ENCODE data around the gene PUSL1.

The PUSL1 gene

DNA sequence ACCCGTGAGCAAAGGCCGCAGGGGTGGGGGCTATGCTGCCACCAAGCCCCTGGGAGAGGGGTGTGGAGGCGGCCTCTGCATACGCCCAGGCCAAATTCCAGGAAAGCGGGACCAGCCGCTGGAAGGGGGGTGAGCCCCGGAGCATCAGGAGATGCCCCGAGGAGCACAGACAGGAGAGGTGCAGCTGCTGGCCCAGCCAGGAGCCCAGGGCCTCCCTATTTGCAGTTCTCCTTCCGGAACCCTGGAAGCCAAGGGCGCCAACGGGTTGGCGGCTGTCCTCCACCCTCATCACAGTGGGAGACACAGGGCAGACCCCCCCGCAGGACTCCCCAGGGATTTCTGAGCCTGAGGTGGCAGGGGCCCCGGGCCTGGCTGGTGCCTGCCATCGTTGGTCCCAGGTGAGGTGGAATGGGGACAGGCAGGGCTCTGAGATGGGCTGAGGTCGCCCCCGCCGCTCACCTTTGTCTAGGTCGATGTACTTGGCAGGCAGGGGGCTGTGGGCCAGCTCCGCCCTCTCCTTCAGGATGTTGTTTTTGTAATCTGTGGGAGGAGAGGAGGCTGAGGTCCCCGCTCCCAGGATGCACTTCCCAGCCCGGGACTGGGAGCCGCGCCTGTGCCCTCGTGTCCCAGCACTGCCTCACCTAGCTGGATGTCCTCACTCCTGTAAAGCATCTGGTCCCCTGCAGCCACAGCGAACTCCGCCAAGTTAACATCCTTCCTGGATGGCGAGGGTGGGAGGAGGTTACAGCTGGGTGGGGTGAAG is 45.2 kb downstream of the PUSL1 start:
- H3K9ac ChIP-seq (ENCODE audit: low read depth, low read length), result no peak overlapping the region
- no peaks in the 10 kb centered on the region for H3K9me3 ChIP-seq (ENCODE audit: control insufficient read depth, insufficient read depth, low read length)
- H3K4me1 ChIP-seq (ENCODE audit: control insufficient read depth, insufficient read depth, low read length), result peaks cover 27% of the 10 kb centered on the region
- peak overlapping the region; percentile 49; the same call in 1 of the 2 replicates for H3K4me3 ChIP-seq (ENCODE audit: low read depth, low read length)
- no peaks in the 10 kb centered on the region for H3K36me3 ChIP-seq (ENCODE audit: control insufficient read depth, insufficient read depth, low read length)
- peaks cover 20% of the 10 kb centered on the region for H3K27me3 ChIP-seq (ENCODE audit: control insufficient read depth, insufficient read depth, low read length)
- peak overlapping the region; percentile 13 for H3K27ac ChIP-seq (ENCODE audit: low read depth, low read length)

DNA sequence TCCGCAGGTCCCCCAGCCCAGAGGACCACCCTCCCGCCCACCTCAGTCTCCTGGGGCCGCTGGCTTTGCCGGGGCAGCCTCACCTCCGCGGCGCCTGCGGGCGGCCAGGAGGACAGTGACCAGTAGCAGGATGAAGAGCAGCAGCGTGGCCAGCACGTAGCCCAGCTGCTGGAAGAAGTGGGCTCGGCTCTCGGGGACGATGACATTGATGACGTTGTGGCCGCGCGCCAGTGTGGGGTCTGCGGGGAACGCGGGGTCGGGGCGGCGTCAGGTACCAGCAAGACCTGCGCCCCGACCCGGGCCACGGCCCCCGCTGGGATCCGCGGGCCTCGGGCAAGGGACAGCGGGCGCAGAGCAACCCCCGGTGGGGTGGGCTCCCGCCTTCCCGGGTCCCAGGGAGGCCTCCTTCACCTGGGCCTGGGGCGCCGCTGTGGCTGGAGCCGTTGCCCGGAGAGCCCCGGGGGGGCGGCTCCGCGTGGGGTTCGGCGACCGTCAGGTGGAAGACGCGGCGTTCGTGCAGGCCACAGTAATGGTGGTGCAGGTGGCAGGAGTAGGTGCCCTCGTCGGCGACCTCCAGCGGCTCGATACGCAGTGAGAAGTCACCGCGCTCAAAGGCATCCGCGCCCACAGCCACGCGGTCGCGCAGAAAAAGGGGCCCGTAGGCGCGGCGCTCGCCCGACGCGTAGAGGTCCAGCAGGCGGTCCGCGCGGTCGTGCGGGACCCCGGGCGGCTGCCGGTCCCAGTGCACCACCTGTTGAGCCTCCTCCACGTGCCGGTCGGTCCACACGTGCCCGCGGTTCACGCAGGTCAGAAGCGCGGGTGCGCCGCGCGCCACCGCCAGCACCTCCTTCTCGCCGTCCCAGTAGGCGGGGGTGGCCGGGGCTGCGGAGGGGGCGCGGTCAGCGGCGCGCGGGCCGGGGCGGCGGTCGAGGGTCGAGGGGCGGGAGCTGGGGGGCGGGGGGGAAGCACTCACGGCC is 46.2 kb downstream of the PUSL1 start:
- Histone ChIP-seq H3K4me3 (ENCODE audit: low read depth, low read length) (peak overlapping the region; percentile 49), H3K36me3 (ENCODE audit: control insufficient read depth, insufficient read depth, low read length) (no peaks in the 10 kb centered on the region), H3K27me3 (ENCODE audit: control insufficient read depth, insufficient read depth, low read length) (peaks cover 20% of the 10 kb centered on the region), H3K9me3 (ENCODE audit: control insufficient read depth, insufficient read depth, low read length) (no peaks in the 10 kb centered on the region), H3K27ac (ENCODE audit: low read depth, low read length) (peak overlapping the region; percentile 13), H3K9ac (ENCODE audit: low read depth, low read length) (no peak overlapping the region), H3K4me1 (ENCODE audit: control insufficient read depth, insufficient read depth, low read length) (peaks cover 36% of the 10 kb centered on the region)

DNA sequence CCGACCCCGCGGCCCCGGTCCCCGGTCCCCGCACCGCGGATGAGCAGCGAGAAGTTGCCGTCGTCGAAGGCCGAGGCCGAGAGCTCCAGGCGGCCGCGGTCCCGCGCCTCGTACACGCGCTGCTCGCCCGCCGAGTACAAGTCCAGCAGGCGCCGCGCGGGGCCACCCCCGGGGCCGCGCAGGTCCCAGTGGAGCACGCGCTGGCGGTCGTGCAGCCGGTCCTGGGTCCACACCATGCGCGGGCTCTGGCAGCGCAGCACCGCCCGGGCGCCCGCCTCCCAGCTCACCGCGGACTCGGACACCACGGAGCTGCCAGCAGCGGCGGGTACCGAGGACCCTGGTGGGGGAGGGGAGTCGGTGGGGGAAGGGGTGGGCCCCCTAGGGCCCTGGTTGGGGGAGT is 47.0 kb downstream of the PUSL1 start:
- Histone ChIP-seq H3K9ac (ENCODE audit: low read depth, low read length) (no peak overlapping the region), H3K4me3 (ENCODE audit: low read depth, low read length) (peak overlapping the region; percentile 43; the same call in 1 of the 2 replicates), H3K9me3 (ENCODE audit: control insufficient read depth, insufficient read depth, low read length) (no peaks in the 10 kb centered on the region), H3K36me3 (ENCODE audit: control insufficient read depth, insufficient read depth, low read length) (no peaks in the 10 kb centered on the region), H3K27ac (ENCODE audit: low read depth, low read length) (no peak overlapping the region), H3K4me1 (ENCODE audit: control insufficient read depth, insufficient read depth, low read length) (peaks cover 36% of the 10 kb centered on the region), H3K27me3 (ENCODE audit: control insufficient read depth, insufficient read depth, low read length) (peaks cover 20% of the 10 kb centered on the region)

DNA sequence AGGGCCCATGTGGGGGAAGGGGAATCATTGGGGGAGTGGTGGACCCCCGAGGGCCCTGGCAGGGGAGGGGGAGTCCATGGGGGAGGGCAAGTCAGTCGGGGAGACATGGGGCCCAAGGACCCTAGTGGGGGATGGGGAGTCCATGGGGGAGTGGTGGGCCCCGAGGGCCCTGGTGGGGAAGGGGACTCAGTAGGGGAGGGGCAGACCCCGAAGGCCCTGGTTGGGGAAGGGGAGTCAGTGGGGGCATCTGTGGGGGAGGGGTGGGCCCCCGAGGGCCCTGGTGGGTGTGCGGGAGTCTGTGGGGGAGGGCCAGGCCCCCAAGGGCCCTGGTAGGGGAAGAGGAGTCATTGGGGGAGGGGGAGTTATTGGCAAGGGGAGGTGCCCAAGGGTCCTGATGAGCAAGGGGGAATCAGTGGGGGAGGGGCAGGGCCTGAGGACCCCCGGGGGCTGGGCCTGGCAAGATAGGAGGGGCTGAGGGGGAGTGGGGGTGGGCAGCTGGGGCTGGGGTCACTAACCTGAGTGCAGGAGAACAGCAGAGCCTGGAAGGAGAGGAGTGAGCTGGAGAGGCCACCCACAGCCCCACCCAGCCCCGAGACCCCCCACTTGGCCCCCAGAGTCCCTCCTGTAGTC is 47.9 kb downstream of the PUSL1 start:
- Histone ChIP-seq H3K9me3 (ENCODE audit: control insufficient read depth, insufficient read depth, low read length) (no peaks in the 10 kb centered on the region), H3K36me3 (ENCODE audit: control insufficient read depth, insufficient read depth, low read length) (no peaks in the 10 kb centered on the region), H3K27me3 (ENCODE audit: control insufficient read depth, insufficient read depth, low read length) (peaks cover 20% of the 10 kb centered on the region), H3K4me3 (ENCODE audit: low read depth, low read length) (no peak overlapping the region), H3K27ac (ENCODE audit: low read depth, low read length) (no peak overlapping the region), H3K4me1 (ENCODE audit: control insufficient read depth, insufficient read depth, low read length) (peaks cover 38% of the 10 kb centered on the region), H3K9ac (ENCODE audit: low read depth, low read length) (no peak overlapping the region)

DNA sequence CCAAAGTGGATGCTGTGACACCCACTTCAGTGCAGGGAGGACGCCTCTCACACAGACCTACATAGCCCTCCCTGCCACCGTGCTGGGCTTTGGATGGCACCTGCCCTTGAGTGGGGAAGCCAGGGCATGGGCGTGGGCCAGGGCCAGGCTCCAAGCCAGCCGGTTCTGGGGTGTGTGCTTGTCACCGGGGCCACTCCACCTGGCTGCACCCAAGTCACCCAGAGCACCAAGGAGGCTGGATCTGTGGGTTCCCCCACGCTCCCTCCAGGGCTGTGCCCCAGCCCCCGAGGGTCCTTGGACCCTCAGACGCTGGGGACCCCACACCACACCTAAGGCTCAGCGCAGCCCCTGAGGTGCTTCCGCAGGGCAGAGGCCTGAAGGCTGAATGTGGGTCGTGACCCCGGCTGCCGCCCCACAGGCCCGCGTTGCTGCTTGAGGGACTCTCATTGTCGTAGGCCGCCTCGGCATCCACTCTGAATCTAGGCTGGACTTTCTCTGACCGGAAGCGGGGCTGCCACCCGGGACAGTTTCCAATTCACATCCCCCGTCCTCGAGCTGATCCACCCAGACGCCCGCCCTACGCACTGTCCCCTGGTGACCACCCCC is 48.5 kb downstream of the PUSL1 start:
- H3K9me3 ChIP-seq (ENCODE audit: control insufficient read depth, insufficient read depth, low read length), result no peaks in the 10 kb centered on the region
- H3K36me3 ChIP-seq (ENCODE audit: control insufficient read depth, insufficient read depth, low read length), result no peaks in the 10 kb centered on the region
- H3K9ac ChIP-seq (ENCODE audit: low read depth, low read length), result no peak overlapping the region
- H3K4me3 ChIP-seq (ENCODE audit: low read depth, low read length), result no peak overlapping the region
- peaks cover 20% of the 10 kb centered on the region for H3K27me3 ChIP-seq (ENCODE audit: control insufficient read depth, insufficient read depth, low read length)
- H3K4me1 ChIP-seq (ENCODE audit: control insufficient read depth, insufficient read depth, low read length), result peaks cover 34% of the 10 kb centered on the region
- no peak overlapping the region for H3K27ac ChIP-seq (ENCODE audit: low read depth, low read length)

DNA sequence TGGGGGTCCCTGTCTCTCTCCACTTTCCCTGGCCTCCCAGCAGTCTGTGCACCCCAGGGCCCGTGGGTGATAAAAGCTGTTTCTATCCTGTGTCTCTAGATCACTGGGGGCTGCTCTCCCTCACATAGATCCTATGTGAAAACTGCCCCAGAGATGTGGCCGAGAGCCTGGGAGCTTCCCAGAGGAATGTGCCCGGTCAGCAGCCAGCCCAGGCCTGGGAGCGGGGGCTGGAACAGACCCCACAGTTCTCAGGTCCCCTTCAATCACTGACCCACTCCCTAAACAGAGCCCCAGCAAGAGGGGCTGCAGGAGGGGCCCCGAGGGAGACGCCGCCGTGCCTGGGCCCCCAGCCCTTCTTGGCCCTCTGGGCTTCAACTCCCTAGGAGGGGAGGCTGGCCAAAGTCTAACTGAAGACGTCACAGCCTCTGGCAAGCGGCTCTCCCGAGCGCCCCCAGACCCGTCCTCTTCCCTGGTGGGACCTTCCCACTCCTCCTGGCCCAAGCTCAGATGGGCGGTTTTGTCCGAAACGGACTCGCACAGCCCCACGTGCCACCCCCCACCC is 49.6 kb downstream of the PUSL1 start:
- Histone ChIP-seq H3K4me3 (ENCODE audit: low read depth, low read length) (peak overlapping the region; percentile 5; the same call in 1 of the 2 replicates), H3K36me3 (ENCODE audit: control insufficient read depth, insufficient read depth, low read length) (no peaks in the 10 kb centered on the region), H3K9me3 (ENCODE audit: control insufficient read depth, insufficient read depth, low read length) (no peaks in the 10 kb centered on the region), H3K4me1 (ENCODE audit: control insufficient read depth, insufficient read depth, low read length) (peaks cover 26% of the 10 kb centered on the region), H3K27me3 (ENCODE audit: control insufficient read depth, insufficient read depth, low read length) (peaks cover 16% of the 10 kb centered on the region), H3K9ac (ENCODE audit: low read depth, low read length) (no peak overlapping the region), H3K27ac (ENCODE audit: low read depth, low read length) (peak overlapping the region; percentile 59)

DNA sequence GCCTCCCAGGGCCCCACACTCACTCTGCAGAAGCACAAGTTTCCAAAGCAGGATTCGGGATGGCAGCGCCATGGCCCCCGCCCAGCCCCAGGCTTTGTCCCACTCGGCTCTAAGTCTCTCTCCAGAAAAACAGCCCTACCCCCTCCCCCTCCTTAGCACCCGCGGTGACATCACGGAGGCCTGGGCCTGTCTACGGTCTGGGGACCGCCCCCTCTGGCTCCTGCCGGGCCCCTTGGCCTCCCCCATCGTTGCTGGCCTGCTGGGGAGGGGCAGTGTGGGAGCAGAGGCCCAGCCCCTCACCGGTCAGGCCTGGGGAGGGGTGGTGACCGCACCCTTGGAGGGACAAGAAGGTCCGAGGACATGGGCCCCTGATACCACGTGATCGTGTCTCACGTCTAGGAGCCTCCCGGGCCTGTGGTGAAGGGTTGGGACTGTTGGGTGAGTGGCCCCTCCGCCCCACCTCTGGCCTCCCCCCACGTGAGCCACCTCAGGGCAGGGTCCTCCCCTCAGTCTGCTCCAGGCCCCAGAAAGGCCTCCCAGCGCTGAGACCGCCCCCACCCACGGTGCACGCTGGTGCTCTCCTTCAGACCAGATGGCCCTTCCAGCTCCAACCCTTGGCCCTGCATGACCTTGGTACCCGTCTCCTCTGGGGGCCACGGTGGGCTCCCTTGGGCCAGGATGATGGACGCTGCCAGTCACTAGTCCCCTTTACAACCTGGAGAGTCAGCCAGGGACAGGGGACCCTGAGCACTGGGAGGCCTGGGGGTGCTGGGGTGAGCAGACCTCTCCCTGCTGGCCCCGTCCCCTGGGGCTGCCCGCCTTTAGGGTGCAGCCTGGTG is 50.3 kb downstream of the PUSL1 start, which contains the start of gene MXRA8:
MXRA8 (minus strand) TSS at position 123 of the 839 bp plus-strand sequence; CDS start at position 72, 51 bp downstream.
- peaks cover 19% of the 10 kb centered on the region for H3K4me1 ChIP-seq (ENCODE audit: control insufficient read depth, insufficient read depth, low read length)
- peaks cover 16% of the 10 kb centered on the region for H3K27me3 ChIP-seq (ENCODE audit: control insufficient read depth, insufficient read depth, low read length)
- no peak within 1 kb of the TSS for H3K9ac ChIP-seq (ENCODE audit: low read depth, low read length)
- no peaks in the 10 kb centered on the region for H3K9me3 ChIP-seq (ENCODE audit: control insufficient read depth, insufficient read depth, low read length)
- peak within 1 kb of the TSS; percentile 5; the same call in 1 of the 2 replicates for H3K4me3 ChIP-seq (ENCODE audit: low read depth, low read length)
- H3K36me3 ChIP-seq (ENCODE audit: control insufficient read depth, insufficient read depth, low read length), result no peaks in the 10 kb centered on the region
- H3K27ac ChIP-seq (ENCODE audit: low read depth, low read length), result peak within 1 kb of the TSS; percentile 59

DNA sequence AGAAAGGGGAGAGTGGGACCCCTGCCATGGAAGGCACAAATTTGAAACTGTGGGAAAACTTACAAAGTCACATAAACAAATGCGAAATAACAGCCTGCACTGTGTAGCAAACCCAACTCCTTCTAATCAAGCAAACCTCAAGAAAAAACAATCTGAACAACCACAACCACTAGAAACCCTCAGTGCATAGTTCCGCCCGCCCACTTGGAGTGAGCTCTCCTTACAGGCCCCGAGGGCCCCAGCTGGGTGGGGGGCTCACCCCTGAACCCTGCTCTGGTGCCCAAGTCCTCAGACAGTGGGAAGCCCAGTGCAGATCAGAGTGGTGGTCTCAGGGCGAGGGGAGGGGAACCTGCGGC is 50.9 kb downstream of the PUSL1 start:
- no peaks in the 10 kb centered on the region for H3K36me3 ChIP-seq (ENCODE audit: control insufficient read depth, insufficient read depth, low read length)
- peak overlapping the region; percentile 59 for H3K27ac ChIP-seq (ENCODE audit: low read depth, low read length)

DNA sequence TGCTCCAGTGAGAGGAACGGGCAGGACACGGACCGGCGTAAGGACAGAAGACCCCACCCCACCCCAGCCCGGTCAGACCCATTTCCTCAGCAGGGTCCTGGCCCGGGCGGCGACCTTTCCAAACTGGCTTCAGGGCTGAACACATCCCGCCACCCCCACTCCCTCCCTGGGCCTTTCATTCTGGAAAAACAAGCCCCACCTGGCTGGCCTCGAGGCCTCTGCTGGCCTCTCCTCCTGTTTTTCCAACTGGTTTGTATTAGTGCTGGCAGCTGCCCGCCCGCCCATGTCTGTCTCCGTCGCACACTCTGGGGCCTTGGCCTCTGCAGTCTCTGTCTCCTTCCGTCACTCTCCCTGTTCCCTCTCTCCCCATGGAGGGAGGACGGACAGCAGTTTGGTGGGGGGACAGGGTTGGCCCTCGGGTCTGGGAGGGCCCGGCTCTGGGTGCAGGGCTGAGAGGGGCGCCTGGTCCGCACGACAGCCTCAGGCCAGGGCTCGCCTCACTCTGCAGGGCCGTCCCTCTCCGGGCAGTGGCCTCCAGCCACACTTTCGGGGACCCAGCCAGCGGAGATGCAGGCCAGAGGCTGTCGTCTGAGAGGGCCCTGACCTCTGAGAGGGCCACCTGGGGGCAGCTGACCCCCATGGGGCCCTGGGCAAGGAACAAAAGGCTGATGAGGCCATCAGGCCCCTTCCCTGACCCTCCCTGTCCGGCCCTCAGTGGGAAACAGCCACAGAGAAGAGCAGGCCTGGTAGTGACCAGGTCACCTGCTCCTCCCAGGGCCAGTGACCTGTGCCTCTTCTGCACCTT is 51.5 kb downstream of the PUSL1 start:
- no peak overlapping the region for H3K9ac ChIP-seq (ENCODE audit: low read depth, low read length)
- no peaks in the 10 kb centered on the region for H3K9me3 ChIP-seq (ENCODE audit: control insufficient read depth, insufficient read depth, low read length)
- H3K27ac ChIP-seq (ENCODE audit: low read depth, low read length), result peak overlapping the region; percentile 59
- H3K4me3 ChIP-seq (ENCODE audit: low read depth, low read length), result no peak overlapping the region
- H3K36me3 ChIP-seq (ENCODE audit: control insufficient read depth, insufficient read depth, low read length), result no peaks in the 10 kb centered on the region
- peaks cover 19% of the 10 kb centered on the region for H3K4me1 ChIP-seq (ENCODE audit: control insufficient read depth, insufficient read depth, low read length)
- H3K27me3 ChIP-seq (ENCODE audit: control insufficient read depth, insufficient read depth, low read length), result peaks cover 6% of the 10 kb centered on the region

More for the DNA sequence above, 50.9 kb downstream of the PUSL1 start:
- no peak overlapping the region for H3K4me3 ChIP-seq (ENCODE audit: low read depth, low read length)
- H3K9ac ChIP-seq (ENCODE audit: low read depth, low read length), result no peak overlapping the region
- no peaks in the 10 kb centered on the region for H3K9me3 ChIP-seq (ENCODE audit: control insufficient read depth, insufficient read depth, low read length)
- peaks cover 19% of the 10 kb centered on the region for H3K4me1 ChIP-seq (ENCODE audit: control insufficient read depth, insufficient read depth, low read length)
- H3K27me3 ChIP-seq (ENCODE audit: control insufficient read depth, insufficient read depth, low read length), result peaks cover 12% of the 10 kb centered on the region

Data from HUES48 (cell line).